RWPE2 (cell line): ENCODE data around the gene COG4.
"Not testable (repeated sequence)": the region's sequence is repeated elsewhere in the genome, so short reads cannot be mapped to it uniquely, and the experiment has no call there.

Experiments
- ATAC-seq: fragments of 200-7000 bp; cut with Tn5 transposase; 3 replicates; pipeline ENCODE4 v1.9.1; 2021; ENCODE audit warnings: low read depth
- DNase-seq: peaks from one replicate; pipeline ENCODE4 v3.0.0-alpha.2; 2020; ENCODE audit warnings: low spot score
- H3K27ac ChIP-seq: fragments of 450-650 bp; 2 replicates; pipeline ENCODE4 v1.5.1; 2017; ENCODE audit warnings: mild to moderate bottlenecking; ENCODE audit not compliant: poor library complexity, severe bottlenecking
- H3K27me3 ChIP-seq: fragments of 250-450 bp; sonication (Bioruptor Pico); 2 replicates; pipeline ENCODE4 v1.5.1; 2021; ENCODE audit warnings: mild to moderate bottlenecking, moderate library complexity; ENCODE audit not compliant: insufficient read depth, poor library complexity, severe bottlenecking
- H3K36me3 ChIP-seq: fragments of 250-450 bp; sonication (Bioruptor Pico); 2 replicates; pipeline ENCODE4 v1.5.1; 2020; ENCODE audit warnings: low read depth, mild to moderate bottlenecking, moderate library complexity
- H3K4me1 ChIP-seq: fragments of 250-450 bp; sonication (Bioruptor Pico); 2 replicates; pipeline ENCODE4 v1.5.1; 2021; ENCODE audit warnings: mild to moderate bottlenecking, moderate library complexity; ENCODE audit not compliant: insufficient read depth, poor library complexity, severe bottlenecking
- H3K4me3 ChIP-seq: fragments of 250-450 bp; sonication (Bioruptor Pico); 2 replicates; pipeline ENCODE4 v1.5.1; 2021; ENCODE audit warnings: mild to moderate bottlenecking, moderate library complexity; ENCODE audit not compliant: severe bottlenecking
- H3K9me3 ChIP-seq: fragments of 250-450 bp; sonication (Bioruptor Pico); 2 replicates; pipeline ENCODE4 v1.5.1; 2021; ENCODE audit warnings: mild to moderate bottlenecking, moderate library complexity; ENCODE audit not compliant: severe bottlenecking
- TF ChIP-seq, protein P1 (sequence below): fragments of 450-650 bp; IDR thresholded peaks from one replicate; pipeline ENCODE4 v1.5.1; 2017; ENCODE audit warnings: mild to moderate bottlenecking, moderate library complexity; ENCODE audit not compliant: poor library complexity, severe bottlenecking

Gene COG4

GRCh38 chr16:70455910-70456309 is 67.4 kb downstream of the COG4 start:
- TF ChIP-seq, protein P1, sequence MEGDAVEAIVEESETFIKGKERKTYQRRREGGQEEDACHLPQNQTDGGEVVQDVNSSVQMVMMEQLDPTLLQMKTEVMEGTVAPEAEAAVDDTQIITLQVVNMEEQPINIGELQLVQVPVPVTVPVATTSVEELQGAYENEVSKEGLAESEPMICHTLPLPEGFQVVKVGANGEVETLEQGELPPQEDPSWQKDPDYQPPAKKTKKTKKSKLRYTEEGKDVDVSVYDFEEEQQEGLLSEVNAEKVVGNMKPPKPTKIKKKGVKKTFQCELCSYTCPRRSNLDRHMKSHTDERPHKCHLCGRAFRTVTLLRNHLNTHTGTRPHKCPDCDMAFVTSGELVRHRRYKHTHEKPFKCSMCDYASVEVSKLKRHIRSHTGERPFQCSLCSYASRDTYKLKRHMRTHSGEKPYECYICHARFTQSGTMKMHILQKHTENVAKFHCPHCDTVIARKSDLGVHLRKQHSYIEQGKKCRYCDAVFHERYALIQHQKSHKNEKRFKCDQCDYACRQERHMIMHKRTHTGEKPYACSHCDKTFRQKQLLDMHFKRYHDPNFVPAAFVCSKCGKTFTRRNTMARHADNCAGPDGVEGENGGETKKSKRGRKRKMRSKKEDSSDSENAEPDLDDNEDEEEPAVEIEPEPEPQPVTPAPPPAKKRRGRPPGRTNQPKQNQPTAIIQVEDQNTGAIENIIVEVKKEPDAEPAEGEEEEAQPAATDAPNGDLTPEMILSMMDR, result no peak
- H3K27me3 ChIP-seq, result no peaks in the 10 kb centered on the region
- no peak for DNase-seq
- H3K36me3 ChIP-seq, result no peaks in the 10 kb centered on the region
- H3K4me3 ChIP-seq, result no peak overlapping the region
- ATAC-seq, result no peak
- H3K4me1 ChIP-seq, result peaks cover 4% of the 10 kb centered on the region
- H3K27ac ChIP-seq, result no peak overlapping the region
- no peaks in the 10 kb centered on the region for H3K9me3 ChIP-seq

DNA sequence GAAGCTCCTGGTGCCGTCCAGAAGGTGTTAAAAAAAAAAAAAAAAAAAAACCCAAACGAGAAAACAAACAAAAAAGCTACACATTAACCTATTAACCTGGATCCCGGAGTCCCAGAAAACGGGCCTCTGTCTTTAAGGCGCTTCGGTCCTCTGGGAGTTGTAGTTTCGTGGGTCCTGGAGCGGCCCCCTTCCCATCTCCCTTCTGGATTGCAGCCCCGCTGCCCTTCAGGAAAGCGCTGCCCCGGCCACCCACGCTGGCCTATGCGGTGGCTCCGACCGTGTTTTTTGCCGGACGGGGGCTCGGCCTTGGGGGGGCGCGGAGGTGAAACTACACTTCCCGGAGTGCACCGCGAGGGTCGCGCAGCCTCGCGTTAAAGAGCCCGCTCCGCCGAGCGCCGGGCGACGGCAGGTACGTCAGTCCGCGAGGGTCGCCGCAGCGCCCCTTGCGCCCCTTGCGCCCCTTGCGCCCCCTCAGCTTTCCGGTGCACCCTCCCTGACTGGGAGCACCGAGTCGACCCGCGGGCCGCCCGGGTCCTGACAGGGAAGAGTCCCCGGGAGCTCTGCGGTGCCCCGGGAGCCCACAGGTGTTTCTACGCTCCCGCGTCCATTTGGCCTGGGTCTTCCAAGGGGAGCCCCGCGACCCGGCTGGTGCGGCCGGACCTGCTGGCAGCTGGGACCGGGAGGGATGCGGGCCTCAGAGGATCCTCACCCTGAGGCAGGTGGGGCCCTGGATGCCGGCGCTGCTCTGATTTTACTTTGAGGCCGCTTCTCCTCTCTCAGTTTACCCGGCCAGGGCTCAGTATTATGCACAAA is 68.9 kb downstream of the COG4 start, which contains the start of gene FCSK:
TSS of gene FCSK (plus strand) at position 374 of the 813 bp plus-strand sequence. CDS start 8,596 bp downstream, outside the sequence.
- H3K27ac ChIP-seq, result peak within 1 kb of the TSS; percentile 61
- H3K4me3 ChIP-seq, result peak within 1 kb of the TSS; percentile 92
- no peaks in the 10 kb centered on the region for H3K36me3 ChIP-seq
- no peaks in the 10 kb centered on the region for H3K9me3 ChIP-seq
- TF ChIP-seq, protein P1, result peak; percentile 7
- H3K27me3 ChIP-seq, result no peaks in the 10 kb centered on the region
- peaks cover 4% of the 10 kb centered on the region for H3K4me1 ChIP-seq
- ATAC-seq (peak; percentile 87), DNase-seq (no peak)

GRCh38 chr16:70453892-70454221 is 69.5 kb downstream of the COG4 start:
- H3K27ac ChIP-seq, result peak overlapping the region; percentile 61
- no peaks in the 10 kb centered on the region for H3K9me3 ChIP-seq
- DNase-seq, result no peak
- H3K27me3 ChIP-seq, result no peaks in the 10 kb centered on the region
- no peak for ATAC-seq
- H3K4me1 ChIP-seq, result peaks cover 4% of the 10 kb centered on the region
- H3K36me3 ChIP-seq, result no peaks in the 10 kb centered on the region
- peak overlapping the region; percentile 92 for H3K4me3 ChIP-seq
- TF ChIP-seq, protein P1, result no peak

- peak overlapping the region; percentile 61 for H3K27ac ChIP-seq
- no peaks in the 10 kb centered on the region for H3K36me3 ChIP-seq
- DNase-seq (no peak), ATAC-seq (no peak)
- H3K27me3 ChIP-seq, result no peaks in the 10 kb centered on the region
- TF ChIP-seq, protein P1, result no peak
- H3K4me3 ChIP-seq, result peak overlapping the region; percentile 92
- H3K4me1 ChIP-seq, result peaks cover 4% of the 10 kb centered on the region
- no peaks in the 10 kb centered on the region for H3K9me3 ChIP-seq
These were observed 70.0 kb downstream of the COG4 start for GRCh38 chr16:70453117-70453891.

GRCh38 chr16:70451004-70451340 is 72.4 kb downstream of the COG4 start:
- ATAC-seq, H3K36me3 ChIP-seq, H3K27ac ChIP-seq, DNase-seq, H3K27me3 ChIP-seq, H3K4me1 ChIP-seq, H3K9me3 ChIP-seq, H3K4me3 ChIP-seq: not testable (repeated sequence)

- H3K36me3 ChIP-seq, H3K9me3 ChIP-seq, H3K4me1 ChIP-seq, H3K4me3 ChIP-seq, H3K27ac ChIP-seq, ATAC-seq, DNase-seq, H3K27me3 ChIP-seq: not testable (repeated sequence)
These were observed 73.0 kb downstream of the COG4 start for GRCh38 chr16:70450142-70451003.
